Tibial nerve (tissue), 4 donors: ENCODE data around the gene RNU4-1.

Experiments used
- CTCF ChIP-seq, 5 experiments: fragments of 200-600 bp in 3 of 5; fragments of 450-650 bp in 2 of 5; sonication (generic) in 3 of 5; IDR thresholded peaks; one replicate each; pipeline ENCODE4 v1.5.1; 2016 to 2019; ENCODE audit warnings: antibody characterized with exemption in 5 of 5, mild to moderate bottlenecking in 3 of 5, moderate library complexity in 2 of 5
- EP300 ChIP-seq, 2 donors: sonication (generic); formaldehyde crosslinking; IDR thresholded peaks; one replicate each; pipeline ENCODE4 v1.6.1; 2017; ENCODE audit warnings: antibody characterized with exemption in 2 of 2, mild to moderate bottlenecking in 1 of 2

GRCh38 chr12:120259418-120260202 lies 33.4 kb downstream of the RNU4-1 start:
- TF ChIP-seq CTCF (IDR thresholded peaks at IDR 0.05), result no peak
- TF ChIP-seq EP300 (IDR thresholded peaks at IDR 0.05), result peak in 1 of 2 donors; percentile 41
